Limb (tissue), 2 donors: ENCODE results near the gene SCN4B.

Experiments
- DNase-seq, 2 donors: peaks; one replicate each; pipeline ENCODE4 v3.0.0-alpha.2; 2016; ENCODE audit errors: extremely low spot score in 2 of 2

Gene SCN4B

DNA sequence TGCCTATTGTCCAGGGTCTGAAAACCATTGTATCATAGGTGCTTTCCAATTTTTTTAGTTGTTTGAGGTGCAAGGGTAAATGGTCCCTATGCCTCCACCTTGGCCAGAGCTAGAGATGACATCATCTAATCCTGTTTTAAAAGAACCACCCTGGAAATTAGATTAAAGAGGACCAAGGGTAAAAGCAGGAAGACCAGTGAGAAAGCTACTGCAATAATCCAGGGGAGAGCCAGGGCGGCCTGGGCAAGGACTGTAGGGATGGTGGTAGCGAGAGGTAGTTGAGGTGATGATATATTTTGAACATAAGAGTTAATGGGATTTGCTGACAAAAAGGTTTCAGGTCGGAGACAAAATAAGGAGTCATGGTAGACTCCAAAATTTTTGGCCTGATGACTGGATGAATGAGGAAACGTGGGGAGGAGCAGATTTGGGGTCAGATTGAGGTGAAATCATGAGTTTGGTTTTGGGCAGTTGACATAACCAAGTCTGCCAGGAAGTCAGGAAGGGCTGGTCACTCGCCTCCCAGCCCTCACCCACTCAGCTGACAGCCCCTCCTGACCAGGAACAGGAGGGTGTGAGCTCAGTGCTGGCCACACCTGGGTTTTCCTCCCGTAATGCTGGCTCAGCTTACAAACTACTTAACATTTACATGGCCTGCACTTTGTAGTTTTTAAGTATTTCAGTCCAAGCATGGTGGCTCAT lies 23.0 kb downstream of the SCN4B start:
- DNase-seq: no peak

DNA sequence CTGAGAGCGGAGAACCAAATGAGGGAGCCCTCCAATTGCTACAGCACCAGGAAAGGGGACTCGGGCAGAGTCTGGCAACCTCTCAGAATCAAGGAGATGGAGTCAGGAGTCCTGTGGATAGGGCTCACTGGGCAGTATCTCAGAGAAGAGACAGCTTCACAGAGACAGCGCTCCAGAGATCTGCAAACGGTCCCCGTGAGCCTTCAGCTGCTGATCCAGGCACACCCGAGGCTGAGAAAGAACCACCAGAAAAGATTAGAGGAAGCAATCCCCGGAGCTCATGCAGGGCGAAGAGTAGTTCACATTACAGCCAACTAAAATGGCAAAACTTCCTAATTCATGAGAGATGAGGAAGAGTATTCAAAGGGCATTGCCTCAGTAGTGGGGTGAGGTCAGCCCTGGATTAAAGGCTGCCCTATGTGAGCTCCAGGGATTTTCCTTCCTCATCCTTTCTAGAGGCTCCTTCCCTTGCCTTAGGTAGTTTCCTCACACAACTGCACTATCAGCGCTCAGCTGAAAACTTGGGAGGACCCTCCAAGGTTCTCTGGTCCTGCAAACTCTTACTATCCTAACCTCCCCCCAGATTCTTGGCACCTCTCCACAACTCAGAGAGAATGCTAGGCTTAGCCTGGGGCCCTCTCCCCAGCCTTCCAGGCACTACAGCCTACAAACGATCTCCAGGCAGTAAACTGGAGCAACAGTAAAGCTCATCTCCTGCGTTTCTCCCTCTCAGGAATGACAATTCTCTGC lies 23.7 kb downstream of the SCN4B start:
- DNase-seq: no peak

DNA sequence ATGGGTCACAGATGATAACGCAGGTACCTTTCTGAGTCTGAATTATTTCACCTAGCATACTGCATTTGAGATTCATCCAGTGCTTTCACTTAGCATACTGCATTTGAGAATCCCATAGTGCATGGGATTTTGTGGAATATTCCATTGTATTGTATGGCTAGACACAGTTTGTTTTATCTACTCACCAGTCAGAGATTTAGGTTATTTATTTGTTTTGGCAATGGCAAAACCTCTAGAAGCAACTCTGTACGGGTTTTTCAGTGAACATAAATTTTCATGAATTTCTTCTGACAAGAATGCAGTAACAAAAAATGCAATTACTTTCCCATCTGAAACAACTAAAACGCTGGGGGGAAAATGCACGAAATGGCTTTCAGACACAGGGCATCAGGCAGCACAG lies 24.3 kb downstream of the SCN4B start:
- no peak for DNase-seq

DNA sequence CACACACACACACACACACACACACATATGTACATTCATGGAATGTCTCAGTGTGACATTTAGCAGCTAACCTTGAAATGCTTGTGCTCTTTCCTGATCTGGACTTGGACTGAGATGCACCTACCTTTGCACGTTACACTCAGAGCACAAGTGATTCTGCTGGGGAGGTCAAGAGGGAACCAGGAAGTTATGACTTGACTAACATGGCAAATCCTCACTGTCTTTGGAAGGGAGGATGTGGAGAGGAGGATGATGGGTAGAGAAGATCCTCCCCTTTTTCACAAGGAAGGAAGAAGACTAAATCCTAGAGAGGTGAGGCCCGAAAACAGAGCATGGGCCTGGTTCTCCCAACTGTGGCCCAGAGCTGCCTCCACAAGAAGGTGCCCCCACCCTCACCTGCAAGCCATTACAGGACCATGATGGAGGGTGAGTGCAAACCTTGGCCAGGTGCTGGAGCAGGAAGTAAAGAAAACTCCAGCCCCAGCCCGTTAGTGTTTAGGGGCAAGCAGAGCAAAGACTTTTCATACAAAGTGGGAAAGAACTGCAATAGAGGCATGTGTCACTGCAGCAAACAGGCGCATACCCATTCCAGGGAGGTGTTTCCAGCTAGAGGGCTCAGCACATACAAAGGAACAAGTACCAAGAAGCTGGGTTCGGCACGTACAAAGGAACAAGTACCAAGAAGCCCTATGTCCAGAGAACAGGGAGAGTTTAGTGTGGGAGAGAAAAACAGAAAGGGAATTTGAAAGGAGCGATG lies 26.4 kb downstream of the SCN4B start:
- no peak for DNase-seq

DNA sequence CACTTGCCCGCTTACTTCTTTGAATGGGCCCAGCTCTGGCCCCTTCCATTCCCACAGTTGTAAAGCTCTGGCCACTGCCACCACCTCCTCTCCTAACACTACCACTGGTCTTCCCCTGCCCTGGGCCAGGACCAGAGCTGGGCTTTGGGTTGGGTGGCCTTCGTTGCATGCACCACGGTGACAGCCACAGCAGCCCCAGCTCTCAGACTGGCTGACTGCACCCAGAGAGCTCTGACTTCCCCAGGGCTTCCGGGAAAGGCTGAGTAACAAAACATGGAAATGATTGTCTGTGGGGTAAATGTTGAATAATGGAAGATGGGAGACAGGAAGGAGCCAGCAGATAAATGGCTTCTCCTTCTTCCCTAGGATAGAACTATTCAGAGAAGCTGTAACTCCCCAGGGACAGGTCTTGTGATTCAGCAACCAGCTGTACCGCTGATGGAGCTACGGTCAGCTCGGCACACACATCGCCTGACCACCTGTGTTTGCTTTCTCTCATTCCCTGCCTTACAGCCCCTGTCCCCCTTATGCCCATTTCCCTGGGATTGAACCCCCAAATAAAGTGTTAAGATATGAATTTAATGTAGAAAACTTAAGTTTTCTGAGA lies 27.6 kb downstream of the SCN4B start:
- DNase-seq: no peak

DNA sequence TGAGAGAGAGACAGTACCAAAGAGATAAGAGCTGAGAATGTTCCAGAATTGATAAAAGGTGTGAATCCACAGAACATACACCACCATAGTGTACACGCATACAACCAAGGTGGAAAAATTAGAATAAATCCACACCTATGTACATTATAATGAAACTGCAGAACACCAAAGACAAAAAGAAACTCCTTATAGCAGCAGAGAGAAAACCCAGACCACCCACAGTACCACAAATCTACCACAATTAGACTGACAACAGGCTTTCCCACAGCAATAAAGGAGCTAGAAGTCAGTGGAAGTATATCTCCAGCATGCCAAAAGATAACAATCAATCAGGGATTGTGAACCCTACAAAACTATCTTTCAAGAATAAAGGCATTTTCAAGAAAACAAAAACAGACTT lies 31.8 kb downstream of the SCN4B start:
- no peak for DNase-seq

DNA sequence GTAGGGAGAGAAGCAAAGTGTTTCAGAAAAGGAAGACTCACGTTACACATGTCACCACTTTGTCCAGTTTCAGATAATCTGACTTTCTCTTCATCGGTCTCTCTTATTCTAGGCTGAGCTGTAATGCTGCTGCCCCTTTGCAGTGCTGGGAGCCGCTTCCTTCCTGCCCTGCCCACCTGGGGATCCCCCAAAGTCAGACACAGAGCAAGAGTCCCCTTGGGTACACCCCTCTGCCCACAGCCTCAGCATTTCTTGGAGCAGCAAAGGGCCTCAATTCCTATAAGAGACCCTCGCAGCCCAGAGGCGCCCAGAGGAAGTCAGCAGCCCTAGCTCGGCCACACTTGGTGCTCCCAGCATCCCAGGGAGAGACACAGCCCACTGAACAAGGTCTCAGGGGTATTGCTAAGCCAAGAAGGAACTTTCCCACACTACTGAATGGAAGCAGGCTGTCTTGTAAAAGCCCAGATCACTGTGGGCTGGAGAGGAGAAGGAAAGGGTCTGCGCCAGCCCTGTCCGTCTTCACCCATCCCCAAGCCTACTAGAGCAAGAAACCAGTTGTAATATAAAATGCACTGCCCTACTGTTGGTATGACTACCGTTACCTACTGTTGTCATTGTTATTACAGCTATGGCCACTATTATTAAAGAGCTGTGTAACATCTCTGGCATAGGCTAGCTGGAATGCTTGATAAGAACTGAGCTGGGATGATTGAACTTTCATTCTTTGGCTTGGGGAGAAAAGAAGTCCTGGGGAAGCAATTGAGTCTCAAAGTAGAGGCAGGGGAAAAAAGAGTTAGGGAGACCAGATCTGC lies 34.6 kb downstream of the SCN4B start:
- DNase-seq: no peak

DNA sequence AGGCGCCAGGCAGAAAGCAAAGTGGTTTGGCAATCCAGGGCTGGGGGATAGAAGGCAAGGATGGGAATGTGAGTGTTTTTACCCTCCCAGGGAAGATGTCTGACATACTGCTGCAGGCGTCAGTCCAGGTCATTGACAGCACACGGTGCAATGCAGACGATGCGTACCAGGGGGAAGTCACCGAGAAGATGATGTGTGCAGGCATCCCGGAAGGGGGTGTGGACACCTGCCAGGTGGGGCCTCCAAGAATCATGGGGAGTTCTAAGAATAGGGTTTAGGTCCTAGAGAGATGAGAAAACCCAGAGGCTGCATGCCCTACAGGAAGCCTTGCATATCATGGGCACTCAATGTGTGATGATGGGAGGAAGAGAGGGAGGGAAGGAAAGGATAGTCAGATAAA lies 37.6 kb downstream of the SCN4B start:
- DNase-seq: no peak

DNA sequence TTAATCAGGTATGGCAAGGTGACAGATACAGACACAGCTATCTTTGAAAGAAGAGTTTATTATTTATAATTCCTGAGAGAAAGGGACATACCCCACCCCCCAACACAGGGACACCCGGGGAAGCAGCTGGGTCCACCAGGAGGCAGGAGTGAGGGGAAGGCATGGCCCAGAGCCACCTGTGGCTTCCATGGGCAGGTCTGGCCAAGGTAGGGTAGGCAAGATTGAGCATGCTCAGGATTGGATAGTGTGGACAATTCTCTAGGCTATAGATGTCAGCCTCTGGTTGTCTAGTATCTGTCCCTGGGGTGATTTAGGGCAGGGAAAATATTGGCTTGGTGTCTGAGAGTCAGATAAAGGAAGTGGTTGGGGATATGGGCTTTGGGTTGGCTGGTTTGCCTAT lies 38.4 kb downstream of the SCN4B start:
- no peak for DNase-seq

DNA sequence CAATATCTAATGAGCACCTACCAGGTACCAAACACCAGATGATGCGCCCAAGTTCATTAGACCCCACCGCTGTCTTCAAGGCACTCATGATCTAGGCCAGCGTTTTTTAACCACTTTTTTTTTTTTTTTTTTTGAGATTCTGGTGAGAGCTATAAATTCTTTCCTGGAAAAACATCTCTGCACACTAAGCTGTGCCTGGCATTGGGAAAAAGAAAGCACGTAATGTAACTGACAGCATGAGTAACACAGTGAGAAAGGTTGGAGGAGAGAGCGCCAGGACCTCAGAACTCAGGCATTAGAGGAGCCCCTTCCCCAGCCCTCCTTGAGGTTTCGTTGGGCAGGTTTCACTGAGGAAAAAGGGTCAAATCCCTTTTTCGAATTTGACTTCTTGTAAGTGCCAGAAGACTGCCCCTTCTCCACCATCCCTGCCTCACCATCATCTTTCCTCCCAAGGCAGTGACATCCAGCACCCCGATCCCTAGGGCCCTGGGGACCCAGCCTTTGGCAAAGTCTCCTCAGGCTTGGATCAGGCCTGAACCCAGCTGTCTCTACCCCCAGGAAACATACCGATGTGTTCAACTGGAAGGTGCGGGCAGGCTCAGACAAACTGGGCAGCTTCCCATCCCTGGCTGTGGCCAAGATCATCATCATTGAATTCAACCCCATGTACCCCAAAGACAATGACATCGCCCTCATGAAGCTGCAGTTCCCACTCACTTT lies 39.8 kb downstream of the SCN4B start:
- DNase-seq: no peak

DNA sequence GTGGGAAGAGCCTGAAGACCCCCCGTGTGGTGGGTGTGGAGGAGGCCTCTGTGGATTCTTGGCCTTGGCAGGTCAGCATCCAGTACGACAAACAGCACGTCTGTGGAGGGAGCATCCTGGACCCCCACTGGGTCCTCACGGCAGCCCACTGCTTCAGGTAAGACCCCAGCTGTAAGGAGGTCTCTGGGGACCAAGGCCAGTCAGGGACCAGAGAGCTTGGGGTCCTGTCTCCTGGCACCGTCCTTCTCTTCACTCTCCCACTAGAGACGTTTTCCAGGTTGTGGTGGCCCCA lies 40.9 kb downstream of the SCN4B start:
- no peak for DNase-seq

DNA sequence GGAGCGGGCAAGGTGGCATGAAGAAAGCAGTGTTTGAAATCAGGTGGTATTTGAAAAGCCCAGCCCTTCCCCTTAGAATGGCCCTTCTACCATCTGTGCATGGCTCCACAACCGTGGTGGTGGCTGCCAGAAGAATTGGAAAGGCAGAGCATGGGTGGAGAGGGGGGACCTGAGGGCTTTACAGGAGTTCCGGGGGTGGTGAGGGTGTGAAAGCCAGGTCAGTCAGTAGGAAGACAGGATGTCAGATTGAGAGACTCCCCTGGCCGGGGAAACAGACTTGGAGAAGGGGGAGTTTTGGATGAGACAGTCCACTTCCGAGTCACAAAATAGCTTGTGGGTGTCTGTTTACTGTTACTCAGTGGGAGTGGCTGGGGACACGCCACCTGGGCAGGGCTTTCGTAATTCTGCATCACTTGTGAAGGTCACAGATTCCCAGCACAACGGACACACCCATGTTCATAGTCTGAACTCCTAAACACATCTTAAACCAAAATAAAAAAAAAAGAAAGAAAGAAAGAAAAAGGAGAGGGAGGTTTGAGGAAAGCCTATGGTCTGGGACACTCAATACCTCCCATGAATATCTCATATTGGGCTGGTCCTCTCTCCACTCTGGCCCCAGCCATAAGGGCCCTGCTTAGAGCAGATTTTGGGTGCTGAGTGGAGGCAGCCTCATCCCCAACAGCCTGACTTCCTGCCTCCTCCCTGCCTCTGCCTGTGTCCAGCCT lies 41.4 kb downstream of the SCN4B start:
- DNase-seq: no peak

DNA sequence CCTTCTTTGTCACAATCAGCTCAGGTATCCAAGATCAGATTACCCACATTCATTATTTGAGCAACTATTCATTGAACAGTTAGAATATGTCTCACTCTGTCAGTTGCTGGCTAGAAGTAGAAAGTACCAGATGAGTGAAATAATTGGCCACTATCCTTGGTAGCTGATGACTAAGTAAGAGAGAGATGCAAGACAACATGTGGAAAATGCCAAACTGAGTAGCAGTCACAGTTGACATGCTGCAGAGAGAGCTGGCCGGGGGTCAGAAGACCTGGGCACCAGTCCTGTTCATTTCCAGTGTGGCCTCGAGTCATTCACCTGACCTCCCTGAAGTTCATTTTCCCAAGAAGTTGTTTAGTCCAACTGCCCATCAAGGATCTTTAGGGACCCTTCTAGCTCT lies 43.4 kb downstream of the SCN4B start:
- no peak for DNase-seq

DNA sequence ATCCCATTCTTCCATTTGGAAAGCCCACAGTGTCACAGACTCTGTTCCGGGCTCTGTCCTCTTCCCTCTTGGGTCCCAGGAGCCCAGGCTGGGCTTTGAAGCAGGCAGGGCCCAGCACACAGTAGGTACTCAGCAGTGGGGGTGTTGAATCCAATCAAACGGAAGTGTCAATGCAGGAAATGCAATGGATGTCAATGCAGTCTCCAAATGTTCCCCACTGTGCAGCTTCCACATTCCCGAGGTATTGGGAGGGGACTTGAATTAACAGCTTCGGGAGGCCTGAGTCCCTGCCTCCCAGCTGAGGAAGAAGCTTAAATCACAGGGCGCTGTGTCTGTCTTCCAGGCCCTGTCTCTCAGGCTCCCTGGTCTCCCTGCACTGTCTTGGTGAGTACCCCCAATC lies 44.1 kb downstream of the SCN4B start:
- DNase-seq: no peak

DNA sequence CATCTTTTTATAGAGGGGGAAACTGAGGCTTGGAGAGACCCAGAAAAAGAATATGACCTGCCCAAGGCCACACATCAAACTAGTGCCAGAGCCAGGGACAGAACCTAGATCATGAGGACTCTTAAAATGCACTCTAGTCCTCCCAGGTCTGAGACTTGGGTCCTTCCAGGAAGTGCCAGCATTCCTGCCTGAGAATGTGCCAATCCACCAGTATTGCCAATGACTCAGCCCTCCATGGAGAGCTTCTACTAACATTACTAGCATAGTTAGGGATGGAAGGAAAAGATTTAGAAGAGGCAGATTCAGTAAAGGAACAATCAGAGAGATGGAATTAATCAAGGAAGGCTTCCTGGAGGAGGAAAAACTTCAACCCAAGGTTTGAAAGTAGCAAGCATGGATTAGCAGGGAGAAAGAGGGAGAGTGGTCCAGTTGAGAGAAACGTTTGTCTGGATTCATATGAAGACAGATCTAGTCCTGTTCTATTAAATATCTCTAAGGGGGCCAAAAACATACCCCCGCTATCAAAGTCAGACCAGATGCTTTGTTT lies 45.8 kb downstream of the SCN4B start:
- no peak for DNase-seq

DNA sequence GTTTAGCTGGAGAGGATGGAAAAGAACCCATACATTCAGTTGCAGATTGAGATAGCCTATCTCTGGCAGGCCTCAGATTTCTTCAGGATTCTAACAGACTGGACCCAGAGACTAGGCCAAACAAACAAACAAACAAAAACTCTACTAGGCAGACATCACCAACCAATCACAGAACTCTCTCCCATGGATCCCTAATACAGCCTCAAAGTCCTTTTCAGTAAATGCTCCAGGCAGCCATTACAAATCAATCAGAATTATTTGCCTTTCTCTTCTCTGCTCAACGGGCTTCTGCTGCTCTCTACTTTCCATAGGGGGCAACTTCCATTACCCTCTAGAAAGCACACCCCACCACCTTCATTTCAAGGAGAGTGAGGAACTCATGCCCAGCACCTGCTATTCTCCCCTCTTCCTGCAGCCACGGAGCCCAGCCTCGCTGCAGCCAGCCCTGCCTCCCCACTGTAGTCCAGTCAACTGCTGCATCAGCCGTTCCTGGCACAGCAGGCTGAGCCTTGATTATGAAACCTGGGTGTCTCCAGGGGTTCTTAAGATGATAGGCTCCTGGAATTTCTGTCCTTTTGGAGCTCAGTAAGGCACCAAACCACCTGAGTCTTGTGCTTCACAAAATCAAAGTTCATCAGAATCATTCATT lies 46.8 kb downstream of the SCN4B start:
- no peak for DNase-seq

DNA sequence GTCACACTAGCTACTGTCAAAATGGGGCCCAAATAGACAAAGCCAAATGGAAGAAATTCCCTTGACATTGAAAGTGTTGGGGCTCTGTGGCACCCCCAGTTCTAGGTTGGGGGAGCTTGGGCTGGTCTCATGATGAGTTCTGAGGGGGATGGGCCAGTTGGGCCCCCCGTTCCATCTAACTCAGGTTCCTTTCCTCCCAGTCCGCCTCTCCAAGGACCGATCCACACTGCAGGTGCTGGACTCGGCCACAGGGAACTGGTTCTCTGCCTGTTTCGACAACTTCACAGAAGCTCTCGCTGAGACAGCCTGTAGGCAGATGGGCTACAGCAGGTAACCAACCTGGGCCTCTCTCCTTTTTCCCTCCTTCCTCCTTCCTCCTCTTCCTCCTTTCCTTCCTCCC lies 48.1 kb downstream of the SCN4B start:
- no peak for DNase-seq

DNA sequence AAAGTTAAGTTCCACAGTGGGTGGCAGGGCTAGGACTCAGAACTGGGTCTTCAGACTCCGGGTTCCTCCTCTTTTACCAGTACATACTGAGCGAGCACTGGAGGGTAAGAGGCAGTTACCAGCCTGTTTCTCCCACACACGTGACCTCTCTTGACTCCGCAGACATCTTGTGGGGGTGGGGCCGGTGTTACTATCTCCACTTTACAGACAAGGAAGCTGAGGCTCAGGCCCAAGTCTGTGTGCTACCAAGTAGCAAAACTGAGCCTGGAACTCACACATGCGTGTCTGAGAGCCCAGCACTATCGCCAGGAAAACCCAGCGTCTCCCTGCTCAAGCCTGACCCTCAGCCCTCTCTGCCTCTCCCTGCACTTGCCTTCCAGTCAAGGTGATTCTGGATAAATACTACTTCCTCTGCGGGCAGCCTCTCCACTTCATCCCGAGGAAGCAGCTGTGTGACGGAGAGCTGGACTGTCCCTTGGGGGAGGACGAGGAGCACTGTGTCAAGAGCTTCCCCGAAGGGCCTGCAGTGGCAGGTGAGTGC lies 49.8 kb downstream of the SCN4B start:
- no peak for DNase-seq

DNA sequence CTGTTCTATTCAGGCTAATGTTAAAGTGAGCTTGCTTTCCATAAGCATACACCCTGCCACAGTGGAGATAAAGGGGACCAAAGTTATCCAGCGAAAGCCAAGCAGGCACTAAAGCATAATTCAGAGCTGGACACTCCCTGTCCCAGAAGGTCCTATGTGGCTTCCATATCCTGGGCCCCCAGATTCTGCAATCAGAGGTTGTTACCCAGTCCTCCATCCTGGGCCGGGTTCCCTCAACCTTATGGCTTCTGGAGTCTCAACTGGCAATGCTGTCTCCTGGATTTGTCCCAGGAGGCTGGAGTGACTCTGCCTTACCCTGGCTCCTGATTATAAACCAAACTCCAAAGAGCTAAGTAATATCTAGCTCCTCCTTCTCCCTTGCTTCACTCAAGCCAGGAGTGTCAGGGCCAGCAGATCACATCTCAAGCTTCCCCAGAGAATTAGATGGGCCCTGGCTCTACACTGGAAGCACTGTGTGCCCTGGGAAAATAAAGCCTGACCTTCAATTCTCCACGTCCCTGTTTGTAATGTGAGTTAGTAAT lies 51.9 kb downstream of the SCN4B start:
- no peak for DNase-seq
